Endothelial cell of umbilical vein (primary cell): ENCODE data around the gene RNASET2. TPM values are rescaled to one million over a fixed set of nuclear protein-coding genes. Genes with fewer than 3 reads are reported as not detected.

Experiments
- BruUV-seq: library from RNA; stranded (reverse); fragments of 400-500 nt; replicated peaks from 2 replicates; lab custom pipeline; 2021; lab: Mats Ljungman, UMichigan
- CTCF ChIA-PET: fragments of 300-600, 350-600 bp; sonication (Branson Sonifier 250); formaldehyde crosslinking; loops from one replicate; lab custom pipeline; 2021; ENCODE audit warnings: antibody characterized with exemption, inconsistent platforms; lab: Charles Lee
- POLR2A ChIA-PET: fragments of 300-600, 350-600 bp; sonication (Branson Sonifier 250); formaldehyde crosslinking; loops from one replicate; lab custom pipeline; 2021; ENCODE audit warnings: antibody characterized with exemption, inconsistent platforms; lab: Charles Lee
- DNase-seq: peaks from one replicate; pipeline ENCODE4 v3.0.0-alpha.2; 2011; ENCODE audit warnings: low read depth, low spot score
- FAIRE-seq: peaks from 2 replicates; lab custom pipeline; 2011; peaks lifted over from hg19 to GRCh38; lab: Jason Lieb, UNC
- H2AFZ ChIP-seq: 2 replicates; pipeline ENCODE4 v1.6.0; 2012; ENCODE audit warnings: low read depth, low read length, control low read depth, inconsistent platforms
- H3K27ac ChIP-seq: 2 replicates; pipeline ENCODE4 v1.5.1; 2011; ENCODE audit warnings: low read depth, mild to moderate bottlenecking, control low read depth, low read length, moderate library complexity; ENCODE audit not compliant: insufficient read depth
- H3K27me3 ChIP-seq, 2 experiments: 2 replicates each; pipeline versions ENCODE4 v1.6.0 to v1.6.1; 2011; ENCODE audit warnings: low read length in 2 of 2, mixed read lengths in 1 of 2; ENCODE audit not compliant: control insufficient read depth in 2 of 2, insufficient read depth in 2 of 2
- H3K36me3 ChIP-seq, 2 experiments: 2 replicates in 1 of 2; 3 replicates in 1 of 2; pipeline ENCODE4 v1.5.1; 2011; ENCODE audit warnings: low read length in 2 of 2, mild to moderate bottlenecking in 1 of 2, moderate library complexity in 1 of 2; ENCODE audit not compliant: control insufficient read depth in 2 of 2, insufficient read depth in 2 of 2; ENCODE audit errors: extremely low read depth in 1 of 2
- H3K4me1 ChIP-seq: 3 replicates; pipeline ENCODE4 v1.5.1; 2011; ENCODE audit warnings: mild to moderate bottlenecking, low read length; ENCODE audit not compliant: control insufficient read depth, insufficient read depth; ENCODE audit errors: extremely low read depth
- H3K4me2 ChIP-seq: 2 replicates; pipeline ENCODE4 v1.6.1; 2011; ENCODE audit warnings: low read length, control low read depth, mixed read lengths; ENCODE audit not compliant: insufficient read depth
- H3K4me3 ChIP-seq, 3 experiments: fragments of 200-600 bp in 1 of 3; sonication (generic), shearing (Covaris generic) in 1 of 3; replicated peaks in 1 of 3; 2 replicates each; pipeline ENCODE4 v1.5.1; 2011 to 2016; ENCODE audit warnings: control low read depth in 3 of 3, low read length in 3 of 3, mild to moderate bottlenecking in 2 of 3, inconsistent platforms in 1 of 3, low read depth in 1 of 3, moderate library complexity in 1 of 3; ENCODE audit not compliant: insufficient read depth in 1 of 3
- H3K79me2 ChIP-seq: 2 replicates; pipeline ENCODE4 v1.6.0; 2012; ENCODE audit warnings: low read length, inconsistent platforms; ENCODE audit not compliant: control insufficient read depth, insufficient read depth
- H3K9ac ChIP-seq: replicated peaks from 2 replicates; pipeline ENCODE3; 2011; ENCODE audit warnings: low read length, control low read depth; ENCODE audit not compliant: insufficient read depth; ENCODE audit errors: extremely low read depth
- H3K9me1 ChIP-seq: replicated peaks from 3 replicates; pipeline ENCODE4 v1.6.0; 2011; ENCODE audit warnings: mild to moderate bottlenecking, low read length; ENCODE audit not compliant: control insufficient read depth, insufficient read depth; ENCODE audit errors: extremely low read depth
- H3K9me3 ChIP-seq: replicated peaks from 2 replicates; pipeline ENCODE4 v1.5.1; 2012; ENCODE audit warnings: low read length, inconsistent platforms; ENCODE audit not compliant: control insufficient read depth, insufficient read depth
- H4K20me1 ChIP-seq: replicated peaks from 2 replicates; pipeline ENCODE3; 2011; ENCODE audit warnings: mild to moderate bottlenecking, low read length; ENCODE audit not compliant: control insufficient read depth, insufficient read depth; ENCODE audit errors: extremely low read depth
- CTCF ChIP-seq, 2 donors: IDR thresholded peaks; 1 replicate in 1 of 2; 2 replicates in 1 of 2; pipeline ENCODE4 v1.5.1; 2011; ENCODE audit warnings: low read length in 2 of 2, mild to moderate bottlenecking in 2 of 2, moderate library complexity in 2 of 2, control low read depth in 1 of 2, inconsistent platforms in 1 of 2, low read depth in 1 of 2; ENCODE audit not compliant: insufficient read depth in 1 of 2; ENCODE audit errors: extremely low read depth in 1 of 2
- FOS ChIP-seq: IDR thresholded peaks from 2 replicates; pipeline ENCODE4 v1.6.1; 2011; ENCODE audit warnings: mild to moderate bottlenecking, low read length, moderate library complexity, borderline replicate concordance; ENCODE audit not compliant: insufficient read depth
- MYC ChIP-seq: IDR thresholded peaks from one replicate; pipeline ENCODE4 v1.6.1; 2011; ENCODE audit warnings: mild to moderate bottlenecking, low read depth, low read length
- POLR2A ChIP-seq: IDR thresholded peaks from 2 replicates; pipeline ENCODE4 v1.6.1; 2012; ENCODE audit warnings: low read depth, mild to moderate bottlenecking, control low read depth, low read length
- POLR2AphosphoS5 ChIP-seq: IDR thresholded peaks from 2 replicates; pipeline ENCODE4 v1.6.1; 2012; ENCODE audit warnings: low read depth, mild to moderate bottlenecking, control low read depth, low read length, moderate library complexity; ENCODE audit not compliant: insufficient read depth
- dilution Hi-C: fragments of 300-500 bp; cut with MboI; formaldehyde crosslinking; loops from one replicate; pipeline ENCODE4 v1.15.0; 2019; ENCODE audit warnings: low sequenced_read_pairs; ENCODE audit not compliant: extremely low pct_ligation_motif_present
- intact Hi-C: fragments of 100-400 bp; cut with micrococcal nuclease; formaldehyde crosslinking; loops from one replicate; pipeline ENCODE4 v1.10.0; 2022
- polyA plus RNA-seq, 4 experiments: library from polyadenylated mRNA; depleted of rRNA in 3 of 4; stranded (reverse) in 3 of 4; unstranded in 1 of 4; fragments of >200 nt; gene quantifications; 2 replicates each; pipeline versions ENCODE4 v1.2.1 to v1.2.3, GENCODE V29; 2011 to 2012; ENCODE audit warnings: missing spikeins in 1 of 4
- total RNA-seq: library from RNA; stranded (reverse); gene quantifications from 2 replicates; pipeline ENCODE4 v1.2.3, GENCODE V29; 2021

Gene RNASET2
- total and polyA plus RNA-seq, 2 donors (not counting 3 experiments of a cell fraction or from before 2014, with no cell fraction given) = 10.7 to 11.4 TPM

GRCh38 chr6:166938150-166938549 lies 18.2 kb downstream of the RNASET2 start:
- no peaks in the 10 kb centered on the region for H3K79me2 ChIP-seq
- dilution Hi-C loops (no loop called here), intact Hi-C loops (no loop called here)
- no TSS peak for BruUV-seq
- no peaks in the 10 kb centered on the region for H3K36me3 ChIP-seq
- ChIA-PET POLR2A (no interaction called here), CTCF (interaction anchor here (1.2 to 2.1 kb wide), 4 partner anchors 9 to 51 kb away, joined by 3 to 7 read pairs (median 5); no protein-coding TSS in a partner anchor)
- H3K27ac ChIP-seq = no peak overlapping the region
- no peak overlapping the region for H3K4me3 ChIP-seq
- H3K4me2 ChIP-seq = no peak overlapping the region
- DNase-seq (no peak), FAIRE-seq (no peak)
- H3K9ac ChIP-seq = no peak overlapping the region
- H2AFZ ChIP-seq = no peak overlapping the region
- H3K27me3 ChIP-seq = no peaks in the 10 kb centered on the region
- no peaks in the 10 kb centered on the region for H3K4me1 ChIP-seq
- H3K9me3 ChIP-seq = no peaks in the 10 kb centered on the region
- no peaks in the 10 kb centered on the region for H3K9me1 ChIP-seq
- no peak for TF ChIP-seq FOS
- no peaks in the 10 kb centered on the region for H4K20me1 ChIP-seq

- Histone ChIP-seq H3K9me3 (no peaks in the 10 kb centered on the region), H3K27me3 (no peaks in the 10 kb centered on the region), H3K79me2 (no peaks in the 10 kb centered on the region), H2AFZ (no peak overlapping the region), H4K20me1 (no peaks in the 10 kb centered on the region), H3K27ac (no peak overlapping the region), H3K9ac (no peak overlapping the region), H3K9me1 (no peaks in the 10 kb centered on the region), H3K4me3 (no peak overlapping the region), H3K36me3 (no peaks in the 10 kb centered on the region), H3K4me1 (no peaks in the 10 kb centered on the region), H3K4me2 (no peak overlapping the region)
- intact Hi-C loops = no loop called here
- no peak for FAIRE-seq
- no TSS peak for BruUV-seq
- dilution Hi-C loops = no loop called here
- ChIA-PET CTCF (interaction anchor here (1.0 to 2.1 kb wide), 5 partner anchors 9 to 168 kb away, joined by 3 to 7 read pairs (median 3); no protein-coding TSS in a partner anchor), POLR2A (no interaction called here)
- TF ChIP-seq MYC = no peak
- no peak for TF ChIP-seq POLR2AphosphoS5
- no peak for TF ChIP-seq POLR2A
- no peak for TF ChIP-seq FOS
- TF ChIP-seq CTCF (IDR thresholded peaks at IDR 0.05; ENCODE audit: extremely low read depth in 1 of 2, insufficient read depth in 1 of 2, low read depth in 1 of 2, low read length in 2 of 2) = no peak
- DNase-seq = no peak
Observed at GRCh38 chr6:166937746-166938145, 18.6 kb downstream of the RNASET2 start.
